ENCODE data around the gene DRAP1.

DNA sequence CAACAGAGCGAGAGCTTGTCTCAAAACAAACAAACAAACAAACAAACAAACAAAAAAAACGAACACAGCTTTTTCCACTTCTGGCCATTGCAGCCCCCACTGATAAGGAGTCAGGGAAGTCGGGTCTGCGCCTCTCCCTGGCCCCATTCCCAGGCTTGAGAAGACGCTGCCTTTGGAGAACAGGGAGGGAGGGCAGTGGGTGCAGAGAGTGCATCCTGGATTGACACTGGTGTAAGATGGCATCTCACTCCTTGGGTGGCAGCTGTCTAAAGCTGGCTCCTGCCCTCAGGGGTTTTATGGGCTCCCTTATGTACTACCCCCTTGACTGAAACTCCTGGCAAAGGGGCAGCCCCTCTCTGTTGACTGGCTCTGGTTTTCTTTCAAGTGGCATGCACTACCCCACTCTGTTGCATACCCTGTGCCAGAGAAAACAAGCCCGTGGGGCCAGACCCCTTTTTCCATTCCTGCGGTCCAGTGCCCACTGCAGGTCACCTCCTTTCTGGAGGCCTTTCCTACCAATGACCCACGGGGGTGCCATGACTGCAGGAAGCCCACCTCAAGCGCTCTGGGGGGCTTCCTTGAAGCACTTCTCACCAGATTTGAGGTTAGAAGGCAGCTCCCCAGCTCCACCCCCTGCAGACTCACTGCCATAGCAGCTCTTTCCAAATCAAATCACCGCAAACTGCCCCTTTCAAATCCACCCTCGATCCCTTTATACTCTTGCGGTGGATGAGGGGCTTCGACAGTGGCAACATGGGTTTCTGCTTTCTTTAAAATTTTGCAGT, 12.7 kb downstream of the DRAP1 start:
- TF ChIP-seq, protein P1, sequence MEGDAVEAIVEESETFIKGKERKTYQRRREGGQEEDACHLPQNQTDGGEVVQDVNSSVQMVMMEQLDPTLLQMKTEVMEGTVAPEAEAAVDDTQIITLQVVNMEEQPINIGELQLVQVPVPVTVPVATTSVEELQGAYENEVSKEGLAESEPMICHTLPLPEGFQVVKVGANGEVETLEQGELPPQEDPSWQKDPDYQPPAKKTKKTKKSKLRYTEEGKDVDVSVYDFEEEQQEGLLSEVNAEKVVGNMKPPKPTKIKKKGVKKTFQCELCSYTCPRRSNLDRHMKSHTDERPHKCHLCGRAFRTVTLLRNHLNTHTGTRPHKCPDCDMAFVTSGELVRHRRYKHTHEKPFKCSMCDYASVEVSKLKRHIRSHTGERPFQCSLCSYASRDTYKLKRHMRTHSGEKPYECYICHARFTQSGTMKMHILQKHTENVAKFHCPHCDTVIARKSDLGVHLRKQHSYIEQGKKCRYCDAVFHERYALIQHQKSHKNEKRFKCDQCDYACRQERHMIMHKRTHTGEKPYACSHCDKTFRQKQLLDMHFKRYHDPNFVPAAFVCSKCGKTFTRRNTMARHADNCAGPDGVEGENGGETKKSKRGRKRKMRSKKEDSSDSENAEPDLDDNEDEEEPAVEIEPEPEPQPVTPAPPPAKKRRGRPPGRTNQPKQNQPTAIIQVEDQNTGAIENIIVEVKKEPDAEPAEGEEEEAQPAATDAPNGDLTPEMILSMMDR (IDR thresholded peaks at IDR 0.05), result no peak
- no peak for TF ChIP-seq PRRX2 (CRISPR knock-in tag; IDR thresholded peaks at IDR 0.05)
- TF ChIP-seq USF1 (CRISPR knock-in tag; IDR thresholded peaks at IDR 0.05), result no peak
- no peak for TF ChIP-seq CREM (CRISPR knock-in tag; IDR thresholded peaks at IDR 0.05)
- TF ChIP-seq, protein P2, sequence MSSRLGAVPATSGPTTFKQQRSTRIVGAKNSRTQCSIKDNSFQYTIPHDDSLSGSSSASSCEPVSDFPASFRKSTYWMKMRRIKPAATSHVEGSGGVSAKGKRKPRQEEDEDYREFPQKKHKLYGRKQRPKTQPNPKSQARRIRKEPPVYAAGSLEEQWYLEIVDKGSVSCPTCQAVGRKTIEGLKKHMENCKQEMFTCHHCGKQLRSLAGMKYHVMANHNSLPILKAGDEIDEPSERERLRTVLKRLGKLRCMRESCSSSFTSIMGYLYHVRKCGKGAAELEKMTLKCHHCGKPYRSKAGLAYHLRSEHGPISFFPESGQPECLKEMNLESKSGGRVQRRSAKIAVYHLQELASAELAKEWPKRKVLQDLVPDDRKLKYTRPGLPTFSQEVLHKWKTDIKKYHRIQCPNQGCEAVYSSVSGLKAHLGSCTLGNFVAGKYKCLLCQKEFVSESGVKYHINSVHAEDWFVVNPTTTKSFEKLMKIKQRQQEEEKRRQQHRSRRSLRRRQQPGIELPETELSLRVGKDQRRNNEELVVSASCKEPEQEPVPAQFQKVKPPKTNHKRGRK (CRISPR knock-in tag; IDR thresholded peaks at IDR 0.05; ENCODE audit: borderline replicate concordance), result no peak
- TF ChIP-seq FOXJ3 (CRISPR knock-in tag; IDR thresholded peaks at IDR 0.05; ENCODE audit: borderline replicate concordance), result no peak
- TF ChIP-seq, protein P3, sequence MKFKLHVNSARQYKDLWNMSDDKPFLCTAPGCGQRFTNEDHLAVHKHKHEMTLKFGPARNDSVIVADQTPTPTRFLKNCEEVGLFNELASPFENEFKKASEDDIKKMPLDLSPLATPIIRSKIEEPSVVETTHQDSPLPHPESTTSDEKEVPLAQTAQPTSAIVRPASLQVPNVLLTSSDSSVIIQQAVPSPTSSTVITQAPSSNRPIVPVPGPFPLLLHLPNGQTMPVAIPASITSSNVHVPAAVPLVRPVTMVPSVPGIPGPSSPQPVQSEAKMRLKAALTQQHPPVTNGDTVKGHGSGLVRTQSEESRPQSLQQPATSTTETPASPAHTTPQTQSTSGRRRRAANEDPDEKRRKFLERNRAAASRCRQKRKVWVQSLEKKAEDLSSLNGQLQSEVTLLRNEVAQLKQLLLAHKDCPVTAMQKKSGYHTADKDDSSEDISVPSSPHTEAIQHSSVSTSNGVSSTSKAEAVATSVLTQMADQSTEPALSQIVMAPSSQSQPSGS (CRISPR knock-in tag; IDR thresholded peaks at IDR 0.05; ENCODE audit: borderline replicate concordance, low read depth), result no peak
- TF ChIP-seq, protein P4, sequence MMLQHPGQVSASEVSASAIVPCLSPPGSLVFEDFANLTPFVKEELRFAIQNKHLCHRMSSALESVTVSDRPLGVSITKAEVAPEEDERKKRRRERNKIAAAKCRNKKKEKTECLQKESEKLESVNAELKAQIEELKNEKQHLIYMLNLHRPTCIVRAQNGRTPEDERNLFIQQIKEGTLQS (CRISPR knock-in tag; conservative IDR thresholded peaks at IDR 0.05), result no peak
- TF ChIP-seq, protein P5, sequence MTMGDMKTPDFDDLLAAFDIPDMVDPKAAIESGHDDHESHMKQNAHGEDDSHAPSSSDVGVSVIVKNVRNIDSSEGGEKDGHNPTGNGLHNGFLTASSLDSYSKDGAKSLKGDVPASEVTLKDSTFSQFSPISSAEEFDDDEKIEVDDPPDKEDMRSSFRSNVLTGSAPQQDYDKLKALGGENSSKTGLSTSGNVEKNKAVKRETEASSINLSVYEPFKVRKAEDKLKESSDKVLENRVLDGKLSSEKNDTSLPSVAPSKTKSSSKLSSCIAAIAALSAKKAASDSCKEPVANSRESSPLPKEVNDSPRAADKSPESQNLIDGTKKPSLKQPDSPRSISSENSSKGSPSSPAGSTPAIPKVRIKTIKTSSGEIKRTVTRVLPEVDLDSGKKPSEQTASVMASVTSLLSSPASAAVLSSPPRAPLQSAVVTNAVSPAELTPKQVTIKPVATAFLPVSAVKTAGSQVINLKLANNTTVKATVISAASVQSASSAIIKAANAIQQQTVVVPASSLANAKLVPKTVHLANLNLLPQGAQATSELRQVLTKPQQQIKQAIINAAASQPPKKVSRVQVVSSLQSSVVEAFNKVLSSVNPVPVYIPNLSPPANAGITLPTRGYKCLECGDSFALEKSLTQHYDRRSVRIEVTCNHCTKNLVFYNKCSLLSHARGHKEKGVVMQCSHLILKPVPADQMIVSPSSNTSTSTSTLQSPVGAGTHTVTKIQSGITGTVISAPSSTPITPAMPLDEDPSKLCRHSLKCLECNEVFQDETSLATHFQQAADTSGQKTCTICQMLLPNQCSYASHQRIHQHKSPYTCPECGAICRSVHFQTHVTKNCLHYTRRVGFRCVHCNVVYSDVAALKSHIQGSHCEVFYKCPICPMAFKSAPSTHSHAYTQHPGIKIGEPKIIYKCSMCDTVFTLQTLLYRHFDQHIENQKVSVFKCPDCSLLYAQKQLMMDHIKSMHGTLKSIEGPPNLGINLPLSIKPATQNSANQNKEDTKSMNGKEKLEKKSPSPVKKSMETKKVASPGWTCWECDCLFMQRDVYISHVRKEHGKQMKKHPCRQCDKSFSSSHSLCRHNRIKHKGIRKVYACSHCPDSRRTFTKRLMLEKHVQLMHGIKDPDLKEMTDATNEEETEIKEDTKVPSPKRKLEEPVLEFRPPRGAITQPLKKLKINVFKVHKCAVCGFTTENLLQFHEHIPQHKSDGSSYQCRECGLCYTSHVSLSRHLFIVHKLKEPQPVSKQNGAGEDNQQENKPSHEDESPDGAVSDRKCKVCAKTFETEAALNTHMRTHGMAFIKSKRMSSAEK (CRISPR knock-in tag; IDR thresholded peaks at IDR 0.05; ENCODE audit: borderline replicate concordance), result no peak
- no peak for TF ChIP-seq TEAD4 (CRISPR knock-in tag; IDR thresholded peaks at IDR 0.05)
- TF ChIP-seq MAX (CRISPR knock-in tag; IDR thresholded peaks at IDR 0.05), result no peak
- TF ChIP-seq, protein P6, sequence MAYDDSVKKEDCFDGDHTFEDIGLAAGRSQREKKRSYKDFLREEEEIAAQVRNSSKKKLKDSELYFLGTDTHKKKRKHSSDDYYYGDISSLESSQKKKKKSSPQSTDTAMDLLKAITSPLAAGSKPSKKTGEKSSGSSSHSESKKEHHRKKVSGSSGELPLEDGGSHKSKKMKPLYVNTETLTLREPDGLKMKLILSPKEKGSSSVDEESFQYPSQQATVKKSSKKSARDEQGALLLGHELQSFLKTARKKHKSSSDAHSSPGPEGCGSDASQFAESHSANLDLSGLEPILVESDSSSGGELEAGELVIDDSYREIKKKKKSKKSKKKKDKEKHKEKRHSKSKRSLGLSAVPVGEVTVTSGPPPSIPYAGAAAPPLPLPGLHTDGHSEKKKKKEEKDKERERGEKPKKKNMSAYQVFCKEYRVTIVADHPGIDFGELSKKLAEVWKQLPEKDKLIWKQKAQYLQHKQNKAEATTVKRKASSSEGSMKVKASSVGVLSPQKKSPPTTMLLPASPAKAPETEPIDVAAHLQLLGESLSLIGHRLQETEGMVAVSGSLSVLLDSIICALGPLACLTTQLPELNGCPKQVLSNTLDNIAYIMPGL (CRISPR knock-in tag; IDR thresholded peaks at IDR 0.05), result no peak
